ENCODE results near the gene CASP8.

CASP8 gene

DNA sequence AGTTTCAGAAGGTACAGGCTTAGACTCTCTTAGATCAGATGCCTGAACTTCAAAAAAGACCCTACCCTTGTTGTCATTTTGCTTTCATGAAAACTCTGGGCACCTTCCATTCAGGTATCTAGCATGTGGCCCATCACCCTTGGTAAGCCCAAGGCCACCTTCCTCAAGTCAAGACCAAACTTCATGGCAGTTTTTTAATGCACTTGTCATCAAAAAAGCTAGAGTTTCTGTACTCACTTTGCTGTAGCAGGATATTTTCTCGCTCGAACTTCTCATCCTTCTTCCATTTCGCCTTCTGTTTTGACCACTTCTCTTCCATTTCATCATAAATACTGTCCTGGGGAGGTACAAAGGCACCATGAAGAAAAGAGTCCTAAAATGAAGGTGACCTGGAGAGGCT, 48.6 kb downstream of the CASP8 start:
- Histone ChIP-seq H3K27ac (no peak overlapping the region), H3K4me3 (no peak overlapping the region)

DNA sequence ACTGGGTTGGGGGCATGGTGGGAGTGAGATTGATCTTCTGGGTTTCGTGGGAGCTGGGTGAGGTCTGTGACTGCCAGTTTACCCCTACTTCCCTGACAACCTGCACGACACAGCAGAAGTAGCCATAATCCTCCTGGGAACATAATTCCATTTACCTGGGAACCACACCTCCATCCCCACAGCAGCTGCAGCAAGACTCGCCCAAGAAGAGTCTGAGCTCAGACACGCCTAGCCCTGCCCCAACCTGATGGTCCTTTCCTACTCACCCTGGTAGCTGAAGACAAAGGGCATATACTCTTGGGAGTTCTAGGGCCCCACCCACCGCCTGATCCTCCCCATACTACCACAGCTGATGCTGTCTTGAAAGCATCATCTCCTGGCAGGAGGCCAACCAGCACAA, 53.0 kb downstream of the CASP8 start:
- Histone ChIP-seq H3K4me3 (no peak overlapping the region), H3K27ac (no peak overlapping the region)

DNA sequence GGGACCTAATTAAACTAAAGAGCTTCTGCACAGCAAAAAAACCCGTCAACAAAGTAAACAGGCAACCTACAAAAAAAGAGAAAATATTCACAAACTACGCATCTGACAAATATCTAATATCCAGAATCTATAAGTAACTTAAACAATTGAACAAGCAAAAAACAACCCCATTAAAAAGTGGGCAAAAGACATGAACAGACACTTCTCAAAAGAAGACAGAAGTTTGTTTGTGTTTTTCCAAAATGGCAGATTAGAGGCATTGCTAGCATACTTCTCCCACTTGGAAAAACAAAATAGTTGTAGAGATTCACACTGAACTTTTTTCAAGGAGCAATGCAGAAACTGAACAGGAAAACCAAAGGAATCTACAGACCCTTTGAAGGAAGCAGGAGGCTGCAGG, 59.2 kb downstream of the CASP8 start:
- Histone ChIP-seq H3K27ac (no peak overlapping the region), H3K4me3 (no peak overlapping the region)

DNA sequence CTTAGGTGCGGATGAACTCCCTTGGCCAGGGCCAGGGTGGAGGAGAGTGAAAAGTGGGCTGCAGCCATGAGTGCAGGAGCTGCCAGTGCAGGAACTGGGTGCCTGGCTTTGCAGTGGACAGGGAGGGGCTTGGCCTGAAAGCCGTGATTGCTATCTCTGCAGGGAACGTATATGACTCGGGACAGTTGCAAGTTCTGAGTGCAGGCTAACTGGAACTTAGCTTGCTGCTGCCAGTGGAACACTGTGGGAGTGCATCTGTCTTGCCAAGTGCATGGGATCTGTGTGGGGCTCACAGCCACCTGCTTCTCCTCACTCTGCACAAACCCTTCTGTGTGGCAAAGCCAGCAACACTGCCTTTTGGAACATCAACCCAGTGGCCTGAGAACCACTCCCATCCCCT, 59.9 kb downstream of the CASP8 start:
- Histone ChIP-seq H3K27ac (no peak overlapping the region), H3K4me3 (no peak overlapping the region)

DNA sequence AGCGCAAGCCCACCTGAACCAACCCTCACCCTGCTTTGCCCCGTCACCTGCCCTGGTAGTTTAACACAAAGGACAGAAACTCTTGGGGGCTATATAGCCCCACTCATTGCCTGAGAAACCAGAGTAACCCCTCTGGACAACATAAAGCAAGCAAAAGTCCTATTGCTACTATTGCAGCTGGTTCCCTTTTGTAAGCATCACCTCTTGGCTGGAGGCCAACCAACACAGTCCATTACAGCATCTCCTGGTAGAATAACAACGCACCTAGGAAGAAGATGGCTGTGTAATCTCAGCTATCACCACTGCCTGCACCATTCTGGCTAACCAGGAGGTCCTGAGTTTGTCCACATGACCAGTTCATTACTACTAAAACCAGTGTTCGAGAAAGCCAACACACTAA, 60.4 kb downstream of the CASP8 start:
- Histone ChIP-seq H3K27ac (no peak overlapping the region), H3K4me3 (no peak overlapping the region)

- H3K27ac ChIP-seq: no peak overlapping the region
- H3K4me3 ChIP-seq: no peak overlapping the region
Observed at GRCh38 chr2:201322772-201323171, 62.4 kb downstream of the CASP8 start.

GRCh38 chr2:201327678-201328077, 67.3 kb downstream of the CASP8 start:
- H3K4me3 ChIP-seq: no peak overlapping the region
- H3K27ac ChIP-seq: no peak overlapping the region

- H3K4me3 ChIP-seq: no peak overlapping the region
- H3K27ac ChIP-seq: no peak overlapping the region
Observed at GRCh38 chr2:201329409-201329808, 69.1 kb downstream of the CASP8 start.

Measured in skin epidermis (tissue), 12 donors.